Left lung (tissue), 10 donors: ENCODE measurements around the gene ELOVL2. TPM values are rescaled to one million over a fixed set of nuclear protein-coding genes. Genes with fewer than 3 reads are reported as not detected.
"Not testable (repeated sequence)": the region's sequence is repeated elsewhere in the genome, so short reads cannot be mapped to it uniquely, and the experiment has no call there.

Experiments
- ATAC-seq: fragments of 200-7000 bp; cut with Tn5 transposase; one replicate; pipeline ENCODE4 v1.9.1; 2020; ENCODE audit warnings: moderate library complexity
- DNase-seq, 4 donors: peaks; one replicate each; pipeline ENCODE4 v3.0.0-alpha.2; 2013 to 2020
- H3K27ac ChIP-seq, 2 donors: fragments of 200-600 bp; sonication (generic) in 1 of 2; one replicate each; pipeline versions ENCODE4 v1.5.0 to v1.8.0; 2020 to 2021
- H3K27me3 ChIP-seq, 2 donors: fragments of 200-600 bp; sonication (generic) in 1 of 2; one replicate each; pipeline versions ENCODE4 v1.5.0 to v1.8.0; 2020 to 2021
- H3K36me3 ChIP-seq, 2 donors: fragments of 200-600 bp; sonication (generic) in 1 of 2; one replicate each; pipeline versions ENCODE4 v1.5.0 to v1.8.0; 2020 to 2021
- H3K4me1 ChIP-seq, 2 donors: fragments of 200-600 bp; one replicate each; pipeline ENCODE4 v1.8.0; 2021
- H3K4me3 ChIP-seq, 2 donors: fragments of 200-600 bp; sonication (generic) in 1 of 2; one replicate each; pipeline versions ENCODE4 v1.5.0 to v1.8.0; 2020 to 2021; ENCODE audit warnings: mild to moderate bottlenecking in 1 of 2
- H3K9me3 ChIP-seq, 2 donors: fragments of 200-600 bp; sonication (generic) in 1 of 2; one replicate each; pipeline versions ENCODE4 v1.5.0 to v1.8.0; 2020 to 2021
- intact Hi-C, 2 donors: fragments of 100-400 bp; cut with DNase I; formaldehyde crosslinking; loops; one replicate each; pipeline versions ENCODE4 v1.11.2 to v1.14.2; 2022
- polyA plus RNA-seq, 6 donors: library from polyadenylated mRNA; unstranded; fragments of 120-200 nt; gene quantifications; one replicate each; pipeline ENCODE4 v1.2.1, GENCODE V29; 2013; ENCODE audit not compliant: insufficient read length in 6 of 6
- total RNA-seq, 2 donors: library from RNA; stranded (reverse); fragmentation: NEBNext Ultra II Directional; extraction: Animal tissue kit (Norgen Biotek cat#: 25700); gene quantifications; one replicate each; pipeline ENCODE4 v1.2.1, GENCODE V29; 2021
- TF ChIP-seq, protein P1 (sequence below), 2 donors: fragments of 200-600 bp; sonication (generic) in 1 of 2; IDR thresholded peaks; one replicate each; pipeline versions ENCODE4 v1.5.0 to v1.8.0; 2021; ENCODE audit warnings: antibody characterized with exemption in 2 of 2
- donor health status: DM: no; HTN: yes; CAD: no.
- donor health status: DM: no; HTN: no; CAD: no.

ELOVL2 gene
- total and polyA plus RNA-seq, 8 donors, result 0.09 to 6.5 (median 4.2) TPM

DNA sequence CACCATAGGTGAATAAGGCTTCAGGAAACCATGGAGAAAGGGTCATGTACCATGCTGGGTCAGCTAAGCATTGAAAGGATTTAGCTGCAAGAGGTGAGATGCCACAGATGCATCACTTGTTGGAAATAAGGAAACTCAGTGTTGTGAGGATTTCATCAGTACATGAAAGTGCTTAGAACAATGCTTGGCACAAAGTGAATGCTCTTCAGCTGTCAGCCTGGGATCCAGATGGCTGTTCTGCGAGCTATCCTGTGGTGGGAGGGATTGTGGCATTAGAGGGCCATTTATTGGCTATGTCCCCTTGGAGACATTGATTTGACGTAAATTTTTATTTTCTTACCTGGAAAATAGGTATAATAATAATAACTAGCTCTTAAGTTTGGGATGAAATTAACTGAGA is 53.0 kb downstream of the ELOVL2 start:
- no peaks in the 10 kb centered on the region for H3K9me3 ChIP-seq
- H3K4me3 ChIP-seq, result no peak overlapping the region
- TF ChIP-seq, protein P1, sequence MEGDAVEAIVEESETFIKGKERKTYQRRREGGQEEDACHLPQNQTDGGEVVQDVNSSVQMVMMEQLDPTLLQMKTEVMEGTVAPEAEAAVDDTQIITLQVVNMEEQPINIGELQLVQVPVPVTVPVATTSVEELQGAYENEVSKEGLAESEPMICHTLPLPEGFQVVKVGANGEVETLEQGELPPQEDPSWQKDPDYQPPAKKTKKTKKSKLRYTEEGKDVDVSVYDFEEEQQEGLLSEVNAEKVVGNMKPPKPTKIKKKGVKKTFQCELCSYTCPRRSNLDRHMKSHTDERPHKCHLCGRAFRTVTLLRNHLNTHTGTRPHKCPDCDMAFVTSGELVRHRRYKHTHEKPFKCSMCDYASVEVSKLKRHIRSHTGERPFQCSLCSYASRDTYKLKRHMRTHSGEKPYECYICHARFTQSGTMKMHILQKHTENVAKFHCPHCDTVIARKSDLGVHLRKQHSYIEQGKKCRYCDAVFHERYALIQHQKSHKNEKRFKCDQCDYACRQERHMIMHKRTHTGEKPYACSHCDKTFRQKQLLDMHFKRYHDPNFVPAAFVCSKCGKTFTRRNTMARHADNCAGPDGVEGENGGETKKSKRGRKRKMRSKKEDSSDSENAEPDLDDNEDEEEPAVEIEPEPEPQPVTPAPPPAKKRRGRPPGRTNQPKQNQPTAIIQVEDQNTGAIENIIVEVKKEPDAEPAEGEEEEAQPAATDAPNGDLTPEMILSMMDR (IDR thresholded peaks at IDR 0.05), result no peak
- ATAC-seq (no peak), DNase-seq (no peak)
- no peak overlapping the region for H3K27ac ChIP-seq
- no peaks in the 10 kb centered on the region for H3K27me3 ChIP-seq
- H3K36me3 ChIP-seq, result no peaks in the 10 kb centered on the region
- no peaks in the 10 kb centered on the region for H3K4me1 ChIP-seq
- intact Hi-C loops, result no loop called here

DNA sequence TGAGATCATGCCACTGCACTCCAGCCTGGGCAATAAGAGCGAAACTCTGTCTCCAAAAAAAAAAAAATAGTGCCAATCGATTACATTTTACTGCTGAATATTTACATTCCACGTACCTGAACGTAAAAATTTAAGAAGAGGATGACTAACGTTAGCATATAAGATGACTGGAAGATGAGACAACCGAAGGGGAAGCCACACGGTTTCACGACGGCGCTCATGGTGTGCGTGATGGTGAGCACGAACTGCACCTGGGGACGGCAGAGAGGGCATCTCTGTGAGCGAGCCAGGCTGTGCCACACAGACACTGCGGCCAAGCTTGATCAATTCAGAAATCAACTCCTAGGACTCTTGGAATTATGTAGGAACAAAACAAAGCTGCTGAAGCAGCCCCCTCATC is 54.5 kb downstream of the ELOVL2 start:
- TF ChIP-seq, protein P1 (IDR thresholded peaks at IDR 0.05), result no peak
- Histone ChIP-seq H3K27ac (no peak overlapping the region), H3K4me1 (no peaks in the 10 kb centered on the region), H3K27me3 (no peaks in the 10 kb centered on the region), H3K36me3 (no peaks in the 10 kb centered on the region), H3K9me3 (peaks cover 0 to 2% of the 10 kb centered on the region in 2 donors), H3K4me3 (no peak overlapping the region)
- DNase-seq (no peak), ATAC-seq (no peak)
- intact Hi-C loops, result no loop called here

DNA sequence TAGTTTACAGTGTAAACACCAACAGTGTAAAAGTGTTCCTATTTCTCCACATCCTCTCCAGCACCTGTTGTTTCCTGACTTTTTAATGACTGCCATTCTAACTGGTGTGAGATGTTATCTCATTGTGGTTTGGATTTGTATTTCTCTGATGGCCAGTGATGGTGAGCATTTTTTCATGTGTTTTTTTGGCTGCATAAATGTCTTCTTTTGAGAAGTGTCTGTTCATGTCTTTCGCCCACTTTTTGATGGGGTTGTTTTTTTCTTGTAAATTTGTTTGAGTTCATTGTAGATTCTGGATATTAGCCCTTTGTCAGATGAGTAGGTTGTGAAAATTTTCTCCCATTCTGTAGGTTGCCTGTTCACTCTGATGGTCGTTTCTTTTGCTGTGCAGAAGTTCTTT is 59.1 kb downstream of the ELOVL2 start:
- H3K9me3 ChIP-seq, ATAC-seq, H3K4me3 ChIP-seq, H3K36me3 ChIP-seq, H3K27ac ChIP-seq, H3K4me1 ChIP-seq, H3K27me3 ChIP-seq, intact Hi-C loops, DNase-seq: not testable (repeated sequence)

DNA sequence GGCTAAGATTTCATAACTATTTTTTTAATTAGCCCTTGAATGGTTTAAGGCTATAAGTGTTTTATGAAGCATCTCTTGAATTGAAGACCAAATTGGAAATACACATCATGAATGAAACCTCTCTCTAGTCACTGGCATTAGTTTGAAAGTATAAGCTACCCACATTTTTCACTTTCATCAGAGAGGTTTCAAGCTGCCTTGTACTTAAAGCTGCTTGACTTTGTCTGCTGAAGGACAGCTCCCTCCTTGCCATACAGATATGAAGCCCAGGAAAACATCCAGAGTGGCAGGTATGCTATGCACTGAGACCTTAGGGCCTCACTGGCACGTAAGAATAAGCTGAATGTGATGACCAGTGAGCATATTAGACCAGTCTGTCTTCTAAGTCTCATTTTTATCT is 62.7 kb downstream of the ELOVL2 start:
- H3K27ac ChIP-seq, result no peak overlapping the region
- H3K36me3 ChIP-seq, result no peaks in the 10 kb centered on the region
- TF ChIP-seq, protein P1 (IDR thresholded peaks at IDR 0.05), result no peak
- intact Hi-C loops, result no loop called here
- ATAC-seq, result no peak
- H3K4me1 ChIP-seq, result no peaks in the 10 kb centered on the region
- H3K9me3 ChIP-seq, result peaks cover 0 to 2% of the 10 kb centered on the region in 2 donors
- no peak overlapping the region for H3K4me3 ChIP-seq
- H3K27me3 ChIP-seq, result peaks cover 0 to 6% of the 10 kb centered on the region in 2 donors
- DNase-seq, result no peak

DNA sequence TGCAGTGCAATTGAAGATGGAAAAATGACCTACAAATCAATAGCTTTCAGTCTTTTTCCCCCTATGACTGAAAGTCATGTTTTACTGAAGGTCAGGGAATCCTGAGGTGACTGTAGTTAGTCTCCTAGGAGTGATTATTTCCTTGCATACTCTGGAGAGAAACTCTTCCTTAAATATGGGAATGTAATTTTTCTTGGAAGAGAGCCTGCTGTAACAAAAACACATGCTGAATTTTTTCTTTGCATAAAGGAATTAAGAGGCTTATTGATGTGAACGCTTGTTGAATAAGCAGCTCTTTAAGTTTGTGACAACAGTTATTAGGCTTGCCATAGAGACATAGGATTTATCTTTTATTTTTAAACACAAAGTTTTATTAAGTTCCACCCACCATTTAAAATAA is 64.5 kb downstream of the ELOVL2 start:
- TF ChIP-seq, protein P1 (IDR thresholded peaks at IDR 0.05), result no peak
- Histone ChIP-seq H3K4me1 (no peaks in the 10 kb centered on the region), H3K36me3 (no peaks in the 10 kb centered on the region), H3K27ac (no peak overlapping the region), H3K9me3 (no peaks in the 10 kb centered on the region), H3K27me3 (peaks cover 0 to 6% of the 10 kb centered on the region in 2 donors), H3K4me3 (no peak overlapping the region)
- ATAC-seq, result no peak
- no peak for DNase-seq
- intact Hi-C loops, result no loop called here

DNA sequence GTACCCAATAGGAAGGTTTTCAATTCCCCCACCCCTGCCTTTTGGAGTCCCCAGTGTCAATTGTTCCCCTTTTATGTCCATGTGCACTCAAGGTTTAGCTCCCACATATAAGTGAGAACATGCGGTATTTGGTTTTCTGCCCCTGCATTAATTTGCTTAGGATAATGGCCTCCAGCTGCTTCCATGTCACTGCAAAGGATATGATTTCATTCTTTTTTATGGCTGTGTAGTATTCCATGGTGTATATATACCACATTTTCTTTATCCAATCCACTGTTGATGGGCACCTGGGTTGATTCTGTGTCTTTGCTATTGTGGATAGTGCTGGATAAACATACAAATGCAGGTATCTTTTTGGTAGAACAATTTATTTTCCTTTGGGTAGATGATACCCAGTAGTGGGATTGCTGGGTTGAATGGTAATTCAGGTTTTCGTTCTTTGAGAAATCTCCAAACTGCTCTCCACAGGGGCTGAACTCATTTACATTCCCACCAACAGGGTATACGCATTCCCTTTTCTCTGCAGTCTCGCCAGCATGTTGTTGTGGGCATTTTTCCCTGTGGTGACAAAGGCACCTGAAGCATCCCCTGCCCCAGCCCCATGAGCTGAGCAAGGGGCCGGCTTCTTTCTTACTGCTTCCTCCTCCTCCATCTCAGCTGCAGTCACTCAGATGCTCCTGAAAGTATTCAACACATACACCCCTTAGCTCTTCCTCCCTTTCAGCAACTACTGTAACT is 66.7 kb downstream of the ELOVL2 start:
- TF ChIP-seq, protein P1 (IDR thresholded peaks at IDR 0.05), result no peak
- H3K36me3 ChIP-seq, result no peaks in the 10 kb centered on the region
- intact Hi-C loops, result no loop called here
- no peak overlapping the region for H3K27ac ChIP-seq
- H3K27me3 ChIP-seq, result peaks cover 0 to 6% of the 10 kb centered on the region in 2 donors
- H3K9me3 ChIP-seq, result no peaks in the 10 kb centered on the region
- H3K4me3 ChIP-seq, result no peak overlapping the region
- DNase-seq (no peak), ATAC-seq (no peak)
- no peaks in the 10 kb centered on the region for H3K4me1 ChIP-seq
